ENCODE results near the gene PRR33.
A peak's percentile ranks its signal among the peaks of the same experiment; 100 is the strongest.

PRR33 gene

GRCh38 chr11:1872267-1872985 lies 19.3 kb downstream of the PRR33 start:
- Histone ChIP-seq H3K27me3 (ENCODE audit: control insufficient read depth, insufficient read depth, low read length) (peaks cover 13% of the 10 kb centered on the region), H3K9ac (ENCODE audit: low read length) (peak overlapping the region; percentile 34), H3K4me3 (ENCODE audit: low read length) (no peak overlapping the region), H3K36me3 (ENCODE audit: control insufficient read depth, insufficient read depth, low read length) (no peaks in the 10 kb centered on the region), H3K9me3 (ENCODE audit: control insufficient read depth, low read length) (no peaks in the 10 kb centered on the region), H3K4me1 (ENCODE audit: control insufficient read depth, insufficient read depth, low read length) (peaks cover 8% of the 10 kb centered on the region)

GRCh38 chr11:1871531-1871930 lies 20.2 kb downstream of the PRR33 start:
- no peaks in the 10 kb centered on the region for H3K36me3 ChIP-seq (ENCODE audit: control insufficient read depth, insufficient read depth, low read length)
- peaks cover 13% of the 10 kb centered on the region for H3K27me3 ChIP-seq (ENCODE audit: control insufficient read depth, insufficient read depth, low read length)
- no peaks in the 10 kb centered on the region for H3K9me3 ChIP-seq (ENCODE audit: control insufficient read depth, low read length)
- peaks cover 3% of the 10 kb centered on the region for H3K4me1 ChIP-seq (ENCODE audit: control insufficient read depth, insufficient read depth, low read length)
- no peak overlapping the region for H3K4me3 ChIP-seq (ENCODE audit: low read length)
- peak overlapping the region; percentile 34 for H3K9ac ChIP-seq (ENCODE audit: low read length)

DNA sequence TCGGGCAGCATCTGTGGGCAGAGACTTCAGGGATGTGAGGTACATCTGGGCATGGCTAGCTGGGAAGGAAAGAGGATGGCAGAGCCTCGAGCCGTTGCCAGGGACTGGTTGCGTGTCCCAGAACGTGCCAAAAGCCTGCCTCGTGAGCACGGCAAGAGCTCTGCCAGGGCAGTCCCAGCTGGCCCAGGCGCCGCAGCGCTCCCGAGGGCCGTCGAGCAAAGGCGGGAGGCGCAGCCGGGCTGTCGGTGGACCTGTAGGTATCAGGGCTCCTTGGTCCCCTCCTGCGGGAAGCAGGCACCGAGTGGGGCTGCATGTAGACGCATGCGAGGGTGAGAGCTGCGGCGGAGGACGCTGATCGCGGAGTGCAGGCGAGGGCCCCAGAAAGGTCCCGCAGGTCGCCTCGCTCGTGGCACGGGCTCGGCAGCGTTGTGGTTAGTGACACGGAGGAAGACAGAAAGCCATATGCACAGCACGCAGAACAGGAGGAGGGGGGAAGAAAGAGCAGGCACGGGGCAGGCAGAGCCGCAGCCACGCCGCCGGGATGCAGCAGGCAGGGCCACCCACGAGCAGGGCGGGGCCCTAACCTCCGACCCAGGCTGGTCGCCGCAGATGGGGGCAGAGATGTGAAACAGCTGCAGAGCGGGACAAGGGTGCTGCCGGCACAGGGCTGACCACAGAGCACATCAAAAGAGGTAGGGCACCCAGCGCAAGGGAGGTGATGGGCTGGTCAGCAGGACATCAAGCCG lies 20.8 kb downstream of the PRR33 start:
- Histone ChIP-seq H3K27me3 (ENCODE audit: control insufficient read depth, insufficient read depth, low read length) (peaks cover 13% of the 10 kb centered on the region), H3K9ac (ENCODE audit: low read length) (peak overlapping the region; percentile 34), H3K4me1 (ENCODE audit: control insufficient read depth, insufficient read depth, low read length) (peaks cover under 1% of the 10 kb centered on the region), H3K4me3 (ENCODE audit: low read length) (no peak overlapping the region), H3K9me3 (ENCODE audit: control insufficient read depth, low read length) (no peaks in the 10 kb centered on the region), H3K36me3 (ENCODE audit: control insufficient read depth, insufficient read depth, low read length) (no peaks in the 10 kb centered on the region)

- no peak overlapping the region for H3K4me3 ChIP-seq (ENCODE audit: low read length)
- no peaks in the 10 kb centered on the region for H3K4me1 ChIP-seq (ENCODE audit: control insufficient read depth, insufficient read depth, low read length)
- H3K36me3 ChIP-seq (ENCODE audit: control insufficient read depth, insufficient read depth, low read length): no peaks in the 10 kb centered on the region
- H3K27me3 ChIP-seq (ENCODE audit: control insufficient read depth, insufficient read depth, low read length): peaks cover 13% of the 10 kb centered on the region
- H3K9ac ChIP-seq (ENCODE audit: low read length): peak overlapping the region; percentile 25
- H3K9me3 ChIP-seq (ENCODE audit: control insufficient read depth, low read length): no peaks in the 10 kb centered on the region
Measured at GRCh38 chr11:1870326-1870696, 21.4 kb downstream of the PRR33 start.

DNA sequence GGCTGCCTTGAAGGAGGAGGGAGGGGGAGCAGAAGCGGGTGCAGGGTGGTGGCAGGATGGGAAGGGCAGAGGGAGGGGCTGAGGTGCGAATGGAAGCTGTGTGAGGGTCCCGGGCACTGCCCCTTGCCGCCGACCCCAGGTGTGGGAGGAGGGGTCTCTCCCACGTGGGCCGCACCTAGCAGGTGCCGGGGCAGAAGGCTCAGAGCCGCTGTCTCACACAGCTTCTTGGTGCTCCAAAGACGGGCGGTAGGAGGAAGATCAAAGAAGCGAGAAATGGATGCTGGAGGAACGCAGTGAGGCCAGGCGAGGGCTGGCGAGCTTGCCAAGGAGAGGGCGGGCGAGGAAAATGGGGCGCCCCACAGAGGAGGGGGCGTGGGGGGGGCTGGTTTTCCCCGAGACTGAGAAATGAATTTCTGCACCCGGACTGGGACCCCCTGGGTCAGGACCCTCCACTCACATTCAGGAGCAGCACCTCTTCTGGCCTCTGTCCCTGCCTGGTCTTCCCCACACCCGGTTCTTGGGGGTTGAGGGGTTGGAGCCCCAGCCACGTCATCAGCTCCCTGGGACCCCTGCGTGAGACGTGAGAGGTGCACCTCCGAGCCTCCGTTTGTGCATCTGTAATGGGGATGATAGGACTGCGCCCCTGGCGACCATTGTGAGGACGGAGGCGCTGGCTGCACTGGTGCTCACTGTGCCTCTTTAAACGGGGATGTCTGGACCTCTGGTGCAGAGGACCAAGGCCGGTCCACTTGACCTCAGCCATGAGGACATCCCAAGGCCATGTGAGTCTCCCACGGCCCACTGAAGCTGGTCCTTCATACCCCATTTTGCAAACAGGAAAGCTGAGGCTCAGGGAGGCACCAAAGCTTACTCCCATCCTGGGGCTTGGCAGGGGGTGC lies 22.0 kb downstream of the PRR33 start:
- Histone ChIP-seq H3K4me3 (ENCODE audit: low read length) (no peak overlapping the region), H3K4me1 (ENCODE audit: control insufficient read depth, insufficient read depth, low read length) (no peaks in the 10 kb centered on the region), H3K9me3 (ENCODE audit: control insufficient read depth, low read length) (no peaks in the 10 kb centered on the region), H3K36me3 (ENCODE audit: control insufficient read depth, insufficient read depth, low read length) (no peaks in the 10 kb centered on the region), H3K27me3 (ENCODE audit: control insufficient read depth, insufficient read depth, low read length) (peaks cover 13% of the 10 kb centered on the region), H3K9ac (ENCODE audit: low read length) (peak overlapping the region; percentile 25)

- Histone ChIP-seq H3K36me3 (ENCODE audit: control insufficient read depth, insufficient read depth, low read length) (no peaks in the 10 kb centered on the region), H3K4me1 (ENCODE audit: control insufficient read depth, insufficient read depth, low read length) (peaks cover 4% of the 10 kb centered on the region), H3K9ac (ENCODE audit: low read length) (peak overlapping the region; percentile 28), H3K9me3 (ENCODE audit: control insufficient read depth, low read length) (no peaks in the 10 kb centered on the region), H3K4me3 (ENCODE audit: low read length) (no peak overlapping the region), H3K27me3 (ENCODE audit: control insufficient read depth, insufficient read depth, low read length) (peaks cover 13% of the 10 kb centered on the region)
Measured at GRCh38 chr11:1868636-1869291, 22.9 kb downstream of the PRR33 start.

DNA sequence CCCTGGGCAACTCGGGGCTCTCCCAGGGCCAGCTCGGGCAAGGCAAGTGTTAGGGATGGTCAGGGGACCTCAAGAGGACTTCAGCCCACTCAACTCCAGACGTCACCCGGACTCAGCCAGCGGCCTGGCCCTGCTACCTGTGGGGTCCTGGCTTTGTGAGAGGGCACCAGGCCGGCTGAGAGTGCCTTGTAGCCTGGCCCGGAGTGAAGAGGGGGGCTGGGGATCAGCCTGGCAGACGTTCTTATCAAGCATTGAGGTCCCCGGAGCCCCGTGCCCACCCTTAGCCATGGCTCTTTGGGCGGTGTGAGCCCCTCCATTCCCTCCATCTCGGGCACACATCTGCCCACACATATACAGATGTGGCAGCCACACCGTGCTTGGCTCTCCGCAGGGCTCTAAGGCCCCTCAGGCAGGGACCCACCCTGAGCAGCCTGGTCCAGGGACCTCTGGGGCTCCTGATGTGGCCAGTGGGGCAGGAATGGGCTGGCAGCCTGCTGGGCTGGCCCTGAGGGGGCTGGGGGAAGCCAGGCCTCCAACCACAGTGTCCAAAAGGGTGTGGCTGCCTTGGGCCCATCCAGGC lies 23.5 kb downstream of the PRR33 start:
- H3K4me3 ChIP-seq (ENCODE audit: low read length): no peak overlapping the region
- peak overlapping the region; percentile 28 for H3K9ac ChIP-seq (ENCODE audit: low read length)
- no peaks in the 10 kb centered on the region for H3K9me3 ChIP-seq (ENCODE audit: control insufficient read depth, low read length)
- no peaks in the 10 kb centered on the region for H3K36me3 ChIP-seq (ENCODE audit: control insufficient read depth, insufficient read depth, low read length)
- H3K4me1 ChIP-seq (ENCODE audit: control insufficient read depth, insufficient read depth, low read length): peaks cover 10% of the 10 kb centered on the region
- peaks cover 13% of the 10 kb centered on the region for H3K27me3 ChIP-seq (ENCODE audit: control insufficient read depth, insufficient read depth, low read length)

DNA sequence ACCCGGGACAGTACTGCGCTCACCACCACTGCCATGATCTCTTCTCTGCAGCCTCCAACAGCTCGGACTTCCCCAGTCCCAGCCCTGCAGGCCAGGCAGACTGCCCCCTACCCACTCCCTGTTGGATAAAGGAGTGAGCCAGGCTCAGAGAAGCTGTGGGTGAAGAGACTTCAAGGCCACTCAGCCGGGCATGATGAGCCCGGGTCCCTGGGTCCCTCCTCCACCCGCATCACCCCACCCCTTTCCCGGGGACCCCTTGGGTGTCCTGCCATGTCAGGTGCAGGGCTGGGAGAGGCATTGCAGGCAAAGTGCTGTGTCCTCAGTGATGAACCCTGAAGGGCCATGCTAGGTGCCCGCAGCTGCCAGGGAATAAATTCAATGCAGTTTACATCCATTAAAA lies 24.3 kb downstream of the PRR33 start:
- no peak overlapping the region for H3K4me3 ChIP-seq (ENCODE audit: low read length)
- H3K27me3 ChIP-seq (ENCODE audit: control insufficient read depth, insufficient read depth, low read length): peaks cover 13% of the 10 kb centered on the region
- H3K9me3 ChIP-seq (ENCODE audit: control insufficient read depth, low read length): no peaks in the 10 kb centered on the region
- H3K36me3 ChIP-seq (ENCODE audit: control insufficient read depth, insufficient read depth, low read length): no peaks in the 10 kb centered on the region
- H3K9ac ChIP-seq (ENCODE audit: low read length): no peak overlapping the region
- peaks cover 14% of the 10 kb centered on the region for H3K4me1 ChIP-seq (ENCODE audit: control insufficient read depth, insufficient read depth, low read length)

DNA sequence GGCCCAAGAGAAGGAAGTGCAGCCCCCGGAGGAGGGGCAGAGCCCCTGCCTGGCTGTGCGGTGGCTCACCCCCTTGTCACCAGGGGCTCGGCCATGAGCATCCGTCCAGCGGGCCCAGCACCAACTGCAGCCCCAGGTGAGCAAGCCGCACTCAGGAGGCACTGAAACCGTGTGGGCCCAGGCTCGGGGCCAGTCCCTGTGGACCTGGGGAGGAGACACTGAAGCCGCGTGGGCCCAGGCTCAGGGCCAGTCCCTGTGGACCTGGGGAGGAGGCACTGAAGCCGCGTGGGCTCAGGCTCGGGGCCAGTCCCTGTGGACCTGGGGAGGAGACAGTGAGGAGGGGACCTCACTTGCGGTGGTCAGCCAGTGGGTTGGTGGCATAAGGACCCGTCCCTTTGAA lies 24.9 kb downstream of the PRR33 start:
- Histone ChIP-seq H3K36me3 (ENCODE audit: control insufficient read depth, insufficient read depth, low read length) (no peaks in the 10 kb centered on the region), H3K9ac (ENCODE audit: low read length) (no peak overlapping the region), H3K9me3 (ENCODE audit: control insufficient read depth, low read length) (no peaks in the 10 kb centered on the region), H3K4me1 (ENCODE audit: control insufficient read depth, insufficient read depth, low read length) (peaks cover 14% of the 10 kb centered on the region), H3K4me3 (ENCODE audit: low read length) (no peak overlapping the region), H3K27me3 (ENCODE audit: control insufficient read depth, insufficient read depth, low read length) (peaks cover 13% of the 10 kb centered on the region)

DNA sequence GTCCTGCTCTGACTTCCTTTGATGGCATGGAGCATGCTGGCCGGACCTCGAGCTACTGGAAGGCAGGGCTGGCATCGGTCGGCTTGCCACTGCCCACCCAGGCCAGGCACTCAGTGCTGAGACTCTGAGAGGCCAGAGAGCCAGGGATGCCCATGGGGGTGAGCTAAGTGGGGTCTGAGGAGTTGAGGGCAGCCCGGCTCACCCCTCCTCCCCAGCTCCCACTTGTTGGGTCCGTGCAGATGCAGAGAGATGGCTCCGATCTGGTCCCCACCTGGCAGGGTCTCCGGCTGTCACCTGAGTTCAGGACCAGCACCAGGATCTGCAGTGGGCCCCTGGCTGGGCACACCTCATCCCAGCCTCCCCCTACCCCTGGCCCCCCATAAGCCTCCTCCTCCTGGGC lies 25.5 kb downstream of the PRR33 start:
- Histone ChIP-seq H3K9ac (ENCODE audit: low read length) (no peak overlapping the region), H3K36me3 (ENCODE audit: control insufficient read depth, insufficient read depth, low read length) (no peaks in the 10 kb centered on the region), H3K9me3 (ENCODE audit: control insufficient read depth, low read length) (no peaks in the 10 kb centered on the region), H3K4me3 (ENCODE audit: low read length) (no peak overlapping the region), H3K4me1 (ENCODE audit: control insufficient read depth, insufficient read depth, low read length) (peaks cover 14% of the 10 kb centered on the region), H3K27me3 (ENCODE audit: control insufficient read depth, insufficient read depth, low read length) (peaks cover 13% of the 10 kb centered on the region)

GRCh38 chr11:1864831-1865665 lies 26.6 kb downstream of the PRR33 start:
- peaks cover 14% of the 10 kb centered on the region for H3K4me1 ChIP-seq (ENCODE audit: control insufficient read depth, insufficient read depth, low read length)
- H3K36me3 ChIP-seq (ENCODE audit: control insufficient read depth, insufficient read depth, low read length): no peaks in the 10 kb centered on the region
- H3K27me3 ChIP-seq (ENCODE audit: control insufficient read depth, insufficient read depth, low read length): peaks cover 4% of the 10 kb centered on the region
- H3K9ac ChIP-seq (ENCODE audit: low read length): peak overlapping the region; percentile 47
- H3K4me3 ChIP-seq (ENCODE audit: low read length): no peak overlapping the region
- H3K9me3 ChIP-seq (ENCODE audit: control insufficient read depth, low read length): no peaks in the 10 kb centered on the region
